ENCODE results near the gene NEMP1. TPM values are rescaled to one million over a fixed set of nuclear protein-coding genes. Genes with fewer than 3 reads are reported as not detected.
A peak's percentile ranks its signal among the peaks of the same experiment; 100 is the strongest.

Gene NEMP1
- total RNA-seq, 2 experiments from 2014 or later: 7.2 to 9.9 TPM

DNA sequence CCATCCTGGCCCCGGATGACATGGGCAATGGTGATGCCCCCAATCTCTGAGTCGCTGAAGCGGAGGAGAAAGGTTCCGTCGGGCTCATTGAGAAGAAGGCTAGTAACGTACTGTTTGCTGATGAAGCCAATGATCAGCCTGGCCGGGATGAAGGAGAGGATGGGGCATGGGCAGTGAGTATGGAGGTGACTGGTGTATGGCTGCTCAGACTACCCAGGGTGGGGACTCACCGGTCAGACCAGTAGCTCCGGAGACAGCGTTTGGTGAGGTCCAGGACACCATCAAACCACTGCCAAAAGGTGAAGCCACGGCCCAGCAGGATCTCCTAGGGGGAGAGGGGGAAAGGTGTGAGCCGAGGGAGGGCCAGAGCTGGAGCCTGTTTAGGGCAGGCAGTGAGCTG, 21.2 kb upstream of the NEMP1 start:
- ChIA-PET CTCF (interaction anchor here (2.0 kb wide), 1 partner anchor 12 kb away, joined by 8 read pairs; no protein-coding TSS in a partner anchor), POLR2A (interaction anchor here (0.7 to 14.4 kb wide), 3 partner anchors 8 to 11 kb away, joined by 3 to 344 read pairs (median 20); partner anchors contain the start of genes NAB2 and STAT6)
- H3K36me3 Mint-ChIP-seq (ENCODE audit: low read depth): peaks cover 86% of the 10 kb centered on the region
- DNase-seq: no peak
- H3K4me1 ChIP-seq (ENCODE audit: insufficient read depth, low read length): peaks cover 19% of the 10 kb centered on the region
- no peaks in the 10 kb centered on the region for H3K9me3 ChIP-seq (ENCODE audit: control insufficient read depth in 1 of 2, insufficient read depth in 1 of 2, low read length in 2 of 2)
- no peak for TF ChIP-seq CTCF (IDR thresholded peaks at IDR 0.05)
- H3K9me3 Mint-ChIP-seq: no peaks in the 10 kb centered on the region
- peaks cover 79% of the 10 kb centered on the region for H3K36me3 ChIP-seq (ENCODE audit: insufficient read depth, low read length)
- no peak overlapping the region for H3K27ac ChIP-seq (ENCODE audit: low read depth in 1 of 2, low read length in 2 of 2)
- ATAC-seq (ENCODE audit: poor library complexity): no peak
- H3K4me1 Mint-ChIP-seq (ENCODE audit: low read depth): peaks cover 40% of the 10 kb centered on the region
- no peak overlapping the region for H3K4me3 ChIP-seq (ENCODE audit: low read length)
- H3K4me3 Mint-ChIP-seq: no peak overlapping the region
- peak overlapping the region; percentile 71 for H3K27ac Mint-ChIP-seq
- H3K27me3 ChIP-seq (ENCODE audit: control insufficient read depth in 1 of 2, insufficient read depth in 2 of 2, low read length in 2 of 2): no peaks in the 10 kb centered on the region
- H3K27me3 Mint-ChIP-seq: no peaks in the 10 kb centered on the region
- intact Hi-C loops (cut with DNase I, micrococcal nuclease): no loop called here

- Mint-ChIP-seq H3K27me3 (no peaks in the 10 kb centered on the region), H3K9me3 (no peaks in the 10 kb centered on the region), H3K27ac (peak overlapping the region; percentile 71), H3K4me3 (no peak overlapping the region), H3K36me3 (ENCODE audit: low read depth) (peaks cover 86% of the 10 kb centered on the region), H3K4me1 (ENCODE audit: low read depth) (peaks cover 40% of the 10 kb centered on the region)
- intact Hi-C loops (cut with DNase I, micrococcal nuclease): no loop called here
- no peak overlapping the region for H3K4me3 ChIP-seq (ENCODE audit: low read length)
- ChIA-PET POLR2A (interaction anchor here (0.6 to 14.4 kb wide), 6 partner anchors 8 to 374 kb away, joined by 3 to 344 read pairs (median 4); partner anchors contain the start of genes NAB2, NACA, NEMP1 and STAT6), CTCF (interaction anchor here (2.0 kb wide), 1 partner anchor 13 kb away, joined by 8 read pairs; no protein-coding TSS in a partner anchor)
- no peak overlapping the region for H3K27ac ChIP-seq (ENCODE audit: low read depth in 1 of 2, low read length in 2 of 2)
- H3K36me3 ChIP-seq (ENCODE audit: insufficient read depth, low read length): peaks cover 78% of the 10 kb centered on the region
- DNase-seq: no peak
- no peaks in the 10 kb centered on the region for H3K27me3 ChIP-seq (ENCODE audit: control insufficient read depth in 1 of 2, insufficient read depth in 2 of 2, low read length in 2 of 2)
- TF ChIP-seq CTCF (IDR thresholded peaks at IDR 0.05): no peak
- no peak for ATAC-seq (ENCODE audit: poor library complexity)
- H3K4me1 ChIP-seq (ENCODE audit: insufficient read depth, low read length): peaks cover 21% of the 10 kb centered on the region
- H3K9me3 ChIP-seq (ENCODE audit: control insufficient read depth in 1 of 2, insufficient read depth in 1 of 2, low read length in 2 of 2): no peaks in the 10 kb centered on the region
Measured at GRCh38 chr12:57099047-57099714, 20.6 kb upstream of the NEMP1 start.

DNA sequence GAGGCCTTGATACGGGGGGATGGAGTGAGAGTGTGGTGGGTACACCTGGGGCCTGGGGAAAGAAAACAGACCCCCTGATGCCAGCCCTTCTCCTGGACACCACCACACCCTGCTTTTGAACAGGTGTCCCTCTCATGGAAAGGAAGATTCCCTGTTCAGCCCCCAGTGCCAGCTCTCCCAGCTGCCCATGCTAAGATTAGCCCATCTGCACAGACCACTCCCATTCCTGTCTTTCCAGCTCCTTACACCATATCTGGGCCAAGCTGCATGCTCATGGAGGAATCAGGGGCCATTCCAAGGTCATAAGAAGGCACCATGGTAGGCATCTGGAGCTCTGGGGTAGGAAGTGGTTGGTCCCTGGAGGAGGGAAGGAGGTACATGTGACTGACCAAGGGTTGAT, 20.0 kb upstream of the NEMP1 start:
- peaks cover 84% of the 10 kb centered on the region for H3K36me3 Mint-ChIP-seq (ENCODE audit: low read depth)

More for the DNA sequence above, 20.0 kb upstream of the NEMP1 start:
- no peak for TF ChIP-seq CTCF (IDR thresholded peaks at IDR 0.05)
- Histone ChIP-seq H3K9me3 (ENCODE audit: control insufficient read depth in 1 of 2, insufficient read depth in 1 of 2, low read length in 2 of 2) (no peaks in the 10 kb centered on the region), H3K36me3 (ENCODE audit: insufficient read depth, low read length) (peaks cover 73% of the 10 kb centered on the region), H3K27me3 (ENCODE audit: control insufficient read depth in 1 of 2, insufficient read depth in 2 of 2, low read length in 2 of 2) (no peaks in the 10 kb centered on the region), H3K4me1 (ENCODE audit: insufficient read depth, low read length) (peaks cover 25% of the 10 kb centered on the region), H3K27ac (ENCODE audit: low read depth in 1 of 2, low read length in 2 of 2) (peak overlapping the region in 1 of 2 donors; percentile 14), H3K4me3 (ENCODE audit: low read length) (no peak overlapping the region)
- Mint-ChIP-seq H3K4me3 (no peak overlapping the region), H3K27ac (peak overlapping the region; percentile 44), H3K27me3 (no peaks in the 10 kb centered on the region), H3K9me3 (no peaks in the 10 kb centered on the region), H3K4me1 (ENCODE audit: low read depth) (peaks cover 40% of the 10 kb centered on the region)
- CTCF ChIA-PET: interaction anchor here (1.1 to 2.0 kb wide), 2 partner anchors 14 to 29 kb away, joined by 3 to 8 read pairs; no protein-coding TSS in a partner anchor
- POLR2A ChIA-PET: interaction anchor here (0.6 to 14.4 kb wide), 8 partner anchors 9 to 701 kb away, joined by 3 to 344 read pairs (median 4); partner anchors contain the start of genes NAB2, NACA, NEMP1 and STAT6
- ATAC-seq (ENCODE audit: poor library complexity) (no peak), DNase-seq (no peak)
- intact Hi-C loops (cut with DNase I, micrococcal nuclease): no loop called here
